ENCODE results near the gene PCNX2. TPM values are rescaled to one million over a fixed set of nuclear protein-coding genes. Genes with fewer than 3 reads are reported as not detected.

Gene PCNX2
- total RNA-seq, 1 donor, result 56.8 TPM

- H3K9me3 ChIP-seq (ENCODE audit: low read depth, low read length), result no peaks in the 10 kb centered on the region
- H3K36me3 ChIP-seq (ENCODE audit: insufficient read depth, low read length), result peaks cover 29% of the 10 kb centered on the region
- no peaks in the 10 kb centered on the region for H3K79me2 ChIP-seq (ENCODE audit: insufficient read depth, low read length)
- H3K4me2 ChIP-seq (ENCODE audit: insufficient read depth, low read length), result no peak overlapping the region
- H3K27me3 ChIP-seq (ENCODE audit: insufficient read depth, low read length), result no peaks in the 10 kb centered on the region
- H3K27ac ChIP-seq (ENCODE audit: low read depth, low read length), result no peak overlapping the region
- H2AFZ ChIP-seq (ENCODE audit: low read length), result no peak overlapping the region
- DNase-seq (ENCODE audit: insufficient read length, low spot score, missing footprints), result no peak
- H3K4me3 ChIP-seq (ENCODE audit: insufficient read depth, low read length), result no peak overlapping the region
- no peak for TF ChIP-seq CTCF (IDR thresholded peaks at IDR 0.05; ENCODE audit: extremely low read depth, low read depth, low read length)
- no peaks in the 10 kb centered on the region for H3K4me1 ChIP-seq (ENCODE audit: insufficient read depth, low read length)
- no peaks in the 10 kb centered on the region for H4K20me1 ChIP-seq (ENCODE audit: insufficient read depth, low read length)
These were observed 40.4 kb downstream of the PCNX2 start for GRCh38 chr1:233255145-233255544.

DNA sequence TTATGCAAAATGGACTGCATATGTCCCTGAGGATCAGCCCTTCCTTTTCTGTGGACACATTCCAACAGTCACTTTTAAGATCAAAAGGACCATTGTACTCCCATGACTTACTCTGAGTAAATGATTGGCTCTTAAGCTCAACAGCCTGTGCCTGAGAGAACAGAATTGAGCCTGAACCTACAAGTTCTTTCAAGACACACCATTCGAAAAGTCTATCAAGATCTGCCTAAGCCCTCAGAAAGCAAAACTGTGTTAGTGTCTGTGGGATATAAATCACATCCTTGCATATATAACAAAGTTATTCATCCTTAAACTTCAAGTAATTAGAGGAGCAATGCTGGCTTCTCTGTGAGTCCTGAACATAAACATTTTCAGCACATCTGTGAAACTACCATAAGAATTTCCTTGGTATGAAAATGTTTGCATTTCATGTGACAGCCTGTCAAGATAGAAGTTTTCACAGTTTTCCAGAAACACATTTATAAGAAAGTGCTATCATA lies 41.6 kb downstream of the PCNX2 start:
- Histone ChIP-seq H4K20me1 (ENCODE audit: insufficient read depth, low read length) (no peaks in the 10 kb centered on the region), H3K27me3 (ENCODE audit: insufficient read depth, low read length) (no peaks in the 10 kb centered on the region), H3K36me3 (ENCODE audit: insufficient read depth, low read length) (peaks cover 25% of the 10 kb centered on the region), H2AFZ (ENCODE audit: low read length) (no peak overlapping the region), H3K4me1 (ENCODE audit: insufficient read depth, low read length) (no peaks in the 10 kb centered on the region), H3K27ac (ENCODE audit: low read depth, low read length) (no peak overlapping the region), H3K4me3 (ENCODE audit: insufficient read depth, low read length) (no peak overlapping the region), H3K9me3 (ENCODE audit: low read depth, low read length) (no peaks in the 10 kb centered on the region), H3K79me2 (ENCODE audit: insufficient read depth, low read length) (no peaks in the 10 kb centered on the region), H3K4me2 (ENCODE audit: insufficient read depth, low read length) (no peak overlapping the region)
- TF ChIP-seq CTCF (IDR thresholded peaks at IDR 0.05; ENCODE audit: extremely low read depth, low read depth, low read length), result no peak
- no peak for DNase-seq (ENCODE audit: insufficient read length, low spot score, missing footprints)

- H3K79me2 ChIP-seq (ENCODE audit: insufficient read depth, low read length), result no peaks in the 10 kb centered on the region
- H3K27me3 ChIP-seq (ENCODE audit: insufficient read depth, low read length), result no peaks in the 10 kb centered on the region
- H3K9me3 ChIP-seq (ENCODE audit: low read depth, low read length), result no peaks in the 10 kb centered on the region
- no peaks in the 10 kb centered on the region for H3K4me1 ChIP-seq (ENCODE audit: insufficient read depth, low read length)
- no peak overlapping the region for H3K4me2 ChIP-seq (ENCODE audit: insufficient read depth, low read length)
- H4K20me1 ChIP-seq (ENCODE audit: insufficient read depth, low read length), result no peaks in the 10 kb centered on the region
- no peak for TF ChIP-seq CTCF (IDR thresholded peaks at IDR 0.05; ENCODE audit: extremely low read depth, low read depth, low read length)
- H3K4me3 ChIP-seq (ENCODE audit: insufficient read depth, low read length), result no peak overlapping the region
- H2AFZ ChIP-seq (ENCODE audit: low read length), result no peak overlapping the region
- no peak overlapping the region for H3K27ac ChIP-seq (ENCODE audit: low read depth, low read length)
- no peak for DNase-seq (ENCODE audit: insufficient read length, low spot score, missing footprints)
- H3K36me3 ChIP-seq (ENCODE audit: insufficient read depth, low read length), result peaks cover 19% of the 10 kb centered on the region
These were observed 42.2 kb downstream of the PCNX2 start for GRCh38 chr1:233253231-233253831.

DNA sequence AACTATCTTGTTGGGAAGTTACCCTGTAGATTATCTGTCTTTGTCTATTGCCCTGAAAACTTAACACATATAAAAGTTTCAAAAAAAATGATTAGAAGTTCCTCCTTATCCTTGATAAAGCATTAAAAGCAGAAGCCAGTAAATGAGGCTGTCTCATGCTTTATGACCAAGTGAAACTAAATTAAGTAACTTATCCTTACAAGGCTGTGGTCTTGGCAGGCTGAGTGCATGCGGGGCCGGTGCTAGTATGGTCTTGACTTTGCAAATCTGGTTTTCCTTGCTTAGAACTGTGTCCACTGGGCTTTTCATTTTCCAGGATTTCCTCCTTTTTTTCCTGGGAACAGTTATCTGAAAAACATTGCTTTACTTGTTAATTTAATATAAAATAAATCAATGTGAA lies 43.1 kb downstream of the PCNX2 start:
- H4K20me1 ChIP-seq (ENCODE audit: insufficient read depth, low read length), result no peaks in the 10 kb centered on the region
- TF ChIP-seq CTCF (IDR thresholded peaks at IDR 0.05; ENCODE audit: extremely low read depth, low read depth, low read length), result no peak
- no peaks in the 10 kb centered on the region for H3K9me3 ChIP-seq (ENCODE audit: low read depth, low read length)
- peaks cover 13% of the 10 kb centered on the region for H3K36me3 ChIP-seq (ENCODE audit: insufficient read depth, low read length)
- H2AFZ ChIP-seq (ENCODE audit: low read length), result no peak overlapping the region
- H3K79me2 ChIP-seq (ENCODE audit: insufficient read depth, low read length), result no peaks in the 10 kb centered on the region
- H3K27ac ChIP-seq (ENCODE audit: low read depth, low read length), result no peak overlapping the region
- H3K4me3 ChIP-seq (ENCODE audit: insufficient read depth, low read length), result no peak overlapping the region
- DNase-seq (ENCODE audit: insufficient read length, low spot score, missing footprints), result no peak
- H3K4me2 ChIP-seq (ENCODE audit: insufficient read depth, low read length), result peak overlapping the region; percentile 19
- no peaks in the 10 kb centered on the region for H3K4me1 ChIP-seq (ENCODE audit: insufficient read depth, low read length)
- H3K27me3 ChIP-seq (ENCODE audit: insufficient read depth, low read length), result no peaks in the 10 kb centered on the region
